Progenitor cell of endocrine pancreas (in vitro differentiated cells): ENCODE data around the gene SCN3B. TPM values are rescaled to one million over a fixed set of nuclear protein-coding genes. Genes with fewer than 3 reads are reported as not detected.

ENCODE experiments used
- DNase-seq: peaks from one replicate; pipeline ENCODE4 v3.0.0; 2021; ENCODE audit warnings: low spot score; ENCODE audit not compliant: unreplicated experiment
- H3K27ac Mint-ChIP-seq: 2 replicates; pipeline ENCODE4 v1.8.0; 2021; ENCODE audit warnings: mild to moderate bottlenecking, moderate library complexity, mixed read lengths
- H3K27me3 Mint-ChIP-seq: 2 replicates; pipeline ENCODE4 v1.8.0; 2021; ENCODE audit warnings: mixed read lengths
- H3K36me3 Mint-ChIP-seq: 2 replicates; pipeline ENCODE4 v1.8.0; 2022; ENCODE audit warnings: mixed read lengths; ENCODE audit not compliant: insufficient read depth
- H3K4me1 Mint-ChIP-seq: 2 replicates; pipeline ENCODE4 v1.8.0; 2021; ENCODE audit warnings: low read depth, mixed read lengths
- H3K4me3 Mint-ChIP-seq: 2 replicates; pipeline ENCODE4 v1.8.0; 2021; ENCODE audit warnings: low read depth, mild to moderate bottlenecking, moderate library complexity, mixed read lengths
- H3K9me3 Mint-ChIP-seq: 2 replicates; pipeline ENCODE4 v1.8.0; 2021; ENCODE audit warnings: low read depth, mixed read lengths
- CTCF ChIP-seq: fragments of 200-600 bp; sonication (generic); IDR thresholded peaks from one replicate; pipeline ENCODE4 v1.5.0; 2021; ENCODE audit warnings: antibody characterized with exemption, mild to moderate bottlenecking; ENCODE audit not compliant: unreplicated experiment
- total RNA-seq: library from RNA; stranded (reverse); gene quantifications from 2 replicates; pipeline ENCODE4 v1.2.1, GENCODE V29; 2021

The SCN3B gene
- total RNA-seq, 1 donor from 2014 or later = 4.0 TPM

GRCh38 chr11:123603666-123604065 is 50.8 kb downstream of the SCN3B start:
- Mint-ChIP-seq H3K27ac (no peak overlapping the region), H3K4me3 (no peak overlapping the region), H3K9me3 (no peaks in the 10 kb centered on the region), H3K4me1 (no peaks in the 10 kb centered on the region), H3K27me3 (no peaks in the 10 kb centered on the region), H3K36me3 (peaks cover 2% of the 10 kb centered on the region)
- TF ChIP-seq CTCF = no peak
- no peak for DNase-seq

- TF ChIP-seq CTCF = no peak
- no peak for DNase-seq
- Mint-ChIP-seq H3K27ac (no peak overlapping the region), H3K36me3 (peaks cover 2% of the 10 kb centered on the region), H3K4me1 (no peaks in the 10 kb centered on the region), H3K27me3 (no peaks in the 10 kb centered on the region), H3K9me3 (no peaks in the 10 kb centered on the region), H3K4me3 (no peak overlapping the region)
Measured at GRCh38 chr11:123601743-123602142, 52.7 kb downstream of the SCN3B start.

- Mint-ChIP-seq H3K4me1 (no peaks in the 10 kb centered on the region), H3K27me3 (no peaks in the 10 kb centered on the region), H3K4me3 (no peak overlapping the region), H3K36me3 (peaks cover 2% of the 10 kb centered on the region), H3K27ac (no peak overlapping the region), H3K9me3 (no peaks in the 10 kb centered on the region)
- TF ChIP-seq CTCF = no peak
- no peak for DNase-seq
Measured at GRCh38 chr11:123601136-123601535, 53.3 kb downstream of the SCN3B start.

- Mint-ChIP-seq H3K27ac (no peak overlapping the region), H3K9me3 (no peaks in the 10 kb centered on the region), H3K4me3 (no peak overlapping the region), H3K27me3 (no peaks in the 10 kb centered on the region), H3K4me1 (no peaks in the 10 kb centered on the region), H3K36me3 (peaks cover 2% of the 10 kb centered on the region)
- no peak for TF ChIP-seq CTCF
- no peak for DNase-seq
Measured at GRCh38 chr11:123597859-123598258, 56.6 kb downstream of the SCN3B start.

- TF ChIP-seq CTCF = no peak
- peaks cover 5% of the 10 kb centered on the region for H3K4me1 Mint-ChIP-seq
- no peak overlapping the region for H3K27ac Mint-ChIP-seq
- H3K36me3 Mint-ChIP-seq = no peaks in the 10 kb centered on the region
- no peak overlapping the region for H3K4me3 Mint-ChIP-seq
- no peak for DNase-seq
- no peaks in the 10 kb centered on the region for H3K9me3 Mint-ChIP-seq
- no peaks in the 10 kb centered on the region for H3K27me3 Mint-ChIP-seq
Measured at GRCh38 chr11:123594921-123595320, 59.5 kb downstream of the SCN3B start.
